IMR-90 (cell line): ENCODE data around the gene CDC42BPA. TPM values are rescaled to one million over a fixed set of nuclear protein-coding genes. Genes with fewer than 3 reads are reported as not detected.

Experiments used
- CTCF ChIP-seq: conservative IDR thresholded peaks from 2 replicates; pipeline ENCODE4 v1.5.1; 2012; ENCODE audit warnings: mild to moderate bottlenecking, low read depth, low read length, improper control_type of control experiment
- polyA plus RNA-seq, 3 experiments: library from polyadenylated mRNA; depleted of rRNA; stranded (reverse); fragments of >200 nt; gene quantifications; 2 replicates each; pipeline ENCODE4 v1.2.3, GENCODE V29; 2012; ENCODE audit warnings: low replicate concordance in 1 of 3
- total RNA-seq: library from RNA; depleted of rRNA; stranded (reverse); fragments of >200 nt; gene quantifications from 2 replicates; pipeline ENCODE4 v1.2.3, GENCODE V29; 2012

Gene CDC42BPA
- total and polyA plus RNA-seq, 2 of the 4 experiments (the other 2 are of a cell fraction) = 9.4 to 27.8 TPM

GRCh38 chr1:226975259-226976250 is 342.7 kb downstream of the CDC42BPA start (continued):
- TF ChIP-seq CTCF = no peak
